Measurements from ENCODE around the gene MAST2.

- TF ChIP-seq POLR2A (IDR thresholded peaks at IDR 0.05; ENCODE audit: low read depth, low read length) (no peak), USF2 (IDR thresholded peaks at IDR 0.05; ENCODE audit: low read depth, low read length) (no peak), MAZ (IDR thresholded peaks at IDR 0.05; ENCODE audit: borderline replicate concordance, low read depth, low read length) (no peak), RFX5 (IDR thresholded peaks at IDR 0.05; ENCODE audit: low read depth, low read length) (no peak), CEBPB (IDR thresholded peaks at IDR 0.05; ENCODE audit: low read depth, low read length) (no peak), RAD21 (IDR thresholded peaks at IDR 0.05; ENCODE audit: low read length) (no peak), CHD1 (IDR thresholded peaks at IDR 0.05; ENCODE audit: low read depth, low read length) (no peak), FOS (IDR thresholded peaks at IDR 0.05; ENCODE audit: low read depth, low read length) (no peak), MXI1 (IDR thresholded peaks at IDR 0.05; ENCODE audit: borderline replicate concordance, low read depth, low read length) (no peak), RCOR1 (IDR thresholded peaks at IDR 0.05; ENCODE audit: insufficient replicate concordance, low read length) (no peak), MAFK (IDR thresholded peaks at IDR 0.05; ENCODE audit: low read depth, low read length) (no peak), BHLHE40 (IDR thresholded peaks at IDR 0.05; ENCODE audit: low read depth, low read length) (no peak), SMC3 (IDR thresholded peaks at IDR 0.05; ENCODE audit: low read depth, low read length) (no peak)
- TF ChIP-seq, protein P1, sequence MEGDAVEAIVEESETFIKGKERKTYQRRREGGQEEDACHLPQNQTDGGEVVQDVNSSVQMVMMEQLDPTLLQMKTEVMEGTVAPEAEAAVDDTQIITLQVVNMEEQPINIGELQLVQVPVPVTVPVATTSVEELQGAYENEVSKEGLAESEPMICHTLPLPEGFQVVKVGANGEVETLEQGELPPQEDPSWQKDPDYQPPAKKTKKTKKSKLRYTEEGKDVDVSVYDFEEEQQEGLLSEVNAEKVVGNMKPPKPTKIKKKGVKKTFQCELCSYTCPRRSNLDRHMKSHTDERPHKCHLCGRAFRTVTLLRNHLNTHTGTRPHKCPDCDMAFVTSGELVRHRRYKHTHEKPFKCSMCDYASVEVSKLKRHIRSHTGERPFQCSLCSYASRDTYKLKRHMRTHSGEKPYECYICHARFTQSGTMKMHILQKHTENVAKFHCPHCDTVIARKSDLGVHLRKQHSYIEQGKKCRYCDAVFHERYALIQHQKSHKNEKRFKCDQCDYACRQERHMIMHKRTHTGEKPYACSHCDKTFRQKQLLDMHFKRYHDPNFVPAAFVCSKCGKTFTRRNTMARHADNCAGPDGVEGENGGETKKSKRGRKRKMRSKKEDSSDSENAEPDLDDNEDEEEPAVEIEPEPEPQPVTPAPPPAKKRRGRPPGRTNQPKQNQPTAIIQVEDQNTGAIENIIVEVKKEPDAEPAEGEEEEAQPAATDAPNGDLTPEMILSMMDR (conservative IDR thresholded peaks at IDR 0.05; ENCODE audit: low read depth, low read length) = no peak
These were observed 25.4 kb downstream of the MAST2 start for GRCh38 chr1:45828841-45829240.

All from IMR-90 (cell line).